GM21576 (cell line): Measurements from ENCODE around the gene MLC1.

ENCODE experiments used
- ATAC-seq: cut with Tn5 transposase; IDR thresholded peaks from one replicate; pipeline ENCODE4 v1.9.1; 2021; ENCODE audit warnings: mild to moderate bottlenecking, moderate library complexity; ENCODE audit not compliant: unreplicated experiment

The MLC1 gene

DNA sequence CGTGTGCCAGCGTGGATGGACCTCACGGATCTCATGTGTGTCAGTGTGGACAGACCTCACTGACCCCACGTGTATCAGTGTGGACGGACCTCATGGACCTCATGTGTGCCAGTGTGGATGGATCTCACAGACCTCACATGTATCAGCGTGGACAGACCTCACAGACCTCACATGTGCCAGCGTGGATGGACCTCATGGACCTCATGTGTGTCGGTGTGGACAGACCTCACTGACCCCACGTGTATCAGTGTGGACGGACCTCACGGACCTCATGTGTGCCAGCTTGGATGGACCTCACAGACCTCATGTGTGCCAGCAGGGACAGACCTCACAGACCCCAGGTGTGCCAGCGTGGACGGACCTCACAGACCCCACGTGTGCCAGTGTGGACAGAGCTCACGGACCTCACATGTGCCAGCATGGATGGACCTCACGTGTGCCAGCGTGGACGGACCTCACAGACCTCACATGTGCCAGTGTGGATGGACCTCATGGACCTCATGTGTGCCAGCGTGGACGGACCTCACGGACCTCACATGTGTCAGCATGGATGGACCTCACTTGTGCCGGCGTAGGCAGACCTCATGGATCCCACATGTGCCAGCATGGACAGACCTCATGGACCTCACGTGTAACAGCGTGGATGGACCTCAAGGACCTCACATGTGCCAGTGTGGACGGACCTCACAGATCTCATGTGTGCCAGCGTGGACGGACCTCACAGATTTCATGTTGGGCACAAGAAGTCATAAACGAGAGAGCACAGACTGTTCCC lies 45.4 kb downstream of the MLC1 start:
- no peak for ATAC-seq

DNA sequence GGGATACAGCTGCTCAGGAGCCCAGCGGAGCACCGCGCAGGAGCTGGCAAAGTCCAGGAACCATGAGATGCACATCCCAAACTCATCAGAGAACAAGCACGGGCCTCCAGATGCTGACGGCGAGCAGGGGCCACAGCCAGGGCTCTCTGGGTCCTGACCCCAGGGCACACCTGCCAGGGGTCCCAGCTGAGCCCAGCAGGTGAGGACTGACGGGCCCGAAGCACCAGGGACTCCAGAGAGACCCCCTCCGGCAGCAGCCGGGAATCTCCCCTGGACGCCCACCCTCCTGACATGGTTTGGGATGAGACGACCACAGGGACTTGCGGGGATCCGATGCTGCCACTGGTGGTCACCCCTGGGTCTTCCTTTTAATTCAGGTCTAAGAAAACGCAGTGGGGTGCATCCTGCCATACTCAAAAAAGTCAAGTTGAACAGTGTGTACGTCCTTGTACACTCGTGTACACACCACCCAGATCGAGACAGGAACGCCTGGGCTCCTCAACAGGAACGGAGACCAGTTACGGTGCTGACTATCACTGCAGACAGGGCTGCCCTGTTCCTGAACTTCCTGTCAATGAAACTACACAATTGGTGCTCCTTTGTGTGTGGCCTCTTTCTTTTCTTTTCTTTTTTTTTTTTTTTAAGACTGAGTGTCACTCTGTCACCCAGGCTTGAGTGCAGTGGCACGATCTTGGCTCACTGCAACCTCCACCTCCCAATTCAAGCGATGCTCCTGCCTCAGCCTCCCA lies 49.1 kb downstream of the MLC1 start:
- ATAC-seq: no peak

DNA sequence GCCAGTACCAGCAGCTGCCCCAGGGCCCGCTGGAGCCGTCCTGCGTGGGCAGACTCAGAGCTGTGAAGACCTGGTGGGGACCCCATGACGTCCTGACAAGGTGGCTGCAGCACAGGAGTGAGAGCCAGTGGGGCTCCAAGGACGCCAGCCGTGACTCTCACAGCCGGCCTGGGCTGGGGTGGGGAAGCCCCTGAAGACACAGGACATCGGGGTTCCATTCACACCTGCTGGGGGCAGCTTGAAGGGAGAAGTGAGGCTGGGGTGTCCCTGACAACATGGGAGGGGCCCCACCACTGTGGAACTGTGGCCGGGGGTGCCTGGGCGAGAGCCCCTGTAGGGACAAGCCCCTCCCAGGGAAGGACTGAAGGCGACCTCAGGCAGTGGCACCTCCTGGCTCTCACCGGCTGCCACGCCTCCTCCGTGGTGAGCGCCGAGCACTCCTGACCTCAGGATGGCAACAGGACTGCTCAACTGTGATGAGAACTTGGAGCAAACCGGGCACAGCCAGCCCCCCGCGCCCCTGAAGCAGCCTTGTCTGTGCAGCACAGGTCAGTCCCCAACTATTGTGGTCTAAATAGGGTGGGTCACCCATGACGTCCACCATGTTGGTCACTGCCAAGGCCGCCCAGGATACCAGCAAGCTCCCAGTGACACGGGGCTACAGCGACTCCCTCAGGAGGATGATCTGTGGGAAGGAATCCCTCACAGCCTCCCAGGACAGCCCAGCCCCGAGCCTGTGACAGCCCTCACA lies 49.9 kb downstream of the MLC1 start:
- no peak for ATAC-seq

DNA sequence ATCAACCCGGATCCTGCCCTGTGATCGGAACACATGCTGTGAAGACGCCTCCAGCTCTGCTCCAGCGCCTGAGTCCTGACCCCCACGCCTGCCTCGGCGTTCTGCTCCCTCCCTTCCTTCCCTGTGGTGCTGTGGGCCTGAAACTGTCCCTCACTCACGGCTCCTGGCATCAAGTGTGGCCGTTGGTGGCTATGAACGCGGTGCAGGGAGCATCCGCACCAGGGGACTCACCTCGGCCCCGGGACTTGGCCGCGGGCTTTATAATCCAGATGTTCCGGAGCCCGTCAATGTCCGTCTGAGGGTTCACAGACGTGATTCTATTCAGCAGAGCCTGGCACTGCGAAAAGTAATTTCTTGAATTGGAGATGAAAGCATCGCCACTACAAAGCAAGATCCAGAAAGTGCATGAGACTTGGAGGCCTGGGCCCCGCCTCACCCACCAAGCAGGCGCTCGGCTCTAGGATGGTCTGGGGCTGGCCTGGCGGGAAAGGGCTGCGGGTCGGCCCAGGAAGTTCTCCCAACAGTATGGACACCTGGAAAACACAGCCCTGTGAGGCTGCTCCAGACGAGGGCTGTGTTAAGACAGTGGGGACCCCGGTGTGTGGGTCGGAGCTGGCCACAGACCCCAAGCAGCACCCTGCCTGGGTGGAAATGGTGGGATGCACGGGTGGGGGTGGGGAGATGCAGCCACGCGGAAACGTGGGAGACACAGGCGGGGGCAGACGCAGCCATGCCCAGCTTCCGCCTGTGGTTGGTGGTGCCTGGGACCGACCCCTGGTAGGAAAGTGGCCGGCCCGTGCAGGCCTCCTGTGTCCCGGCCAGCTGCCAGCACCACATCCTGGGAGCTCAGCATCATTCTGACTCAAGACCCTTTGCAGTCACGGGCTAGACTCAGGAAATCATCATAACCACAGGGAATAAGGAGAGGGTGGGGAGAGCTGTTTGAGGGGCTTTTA lies 50.8 kb downstream of the MLC1 start:
- ATAC-seq: no peak

DNA sequence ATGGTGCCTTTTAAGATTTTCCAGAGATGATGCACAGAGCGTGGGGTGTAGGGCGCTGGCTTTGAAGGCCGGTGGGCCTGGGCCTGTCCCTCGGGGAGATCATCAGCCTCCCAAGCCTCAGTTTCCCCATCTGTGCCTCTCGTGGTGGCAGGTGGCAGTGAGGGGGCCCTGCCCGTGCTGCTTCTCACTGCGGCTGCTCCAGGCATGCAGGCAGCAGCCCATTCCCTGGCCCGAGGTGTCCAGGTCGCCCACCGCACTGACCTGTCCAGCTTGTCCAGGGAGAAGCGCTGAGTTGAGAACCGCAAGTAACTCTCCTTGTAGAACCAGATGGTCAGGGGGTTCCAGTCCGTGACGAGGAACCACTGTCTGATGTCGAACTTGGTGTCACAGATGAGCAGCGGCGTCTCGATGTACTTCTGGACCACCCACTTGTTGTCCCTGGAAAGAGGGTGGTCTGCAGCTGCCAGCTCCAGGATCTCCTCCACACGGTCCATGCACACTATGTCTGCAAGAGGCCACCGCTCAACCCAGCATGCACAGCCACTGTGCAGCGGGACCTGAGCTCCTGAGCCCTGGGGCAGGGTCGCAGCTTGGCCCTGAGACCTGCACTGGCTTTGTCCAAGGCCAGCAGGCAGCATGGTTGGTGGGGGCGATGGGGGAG lies 52.2 kb downstream of the MLC1 start:
- ATAC-seq: no peak

DNA sequence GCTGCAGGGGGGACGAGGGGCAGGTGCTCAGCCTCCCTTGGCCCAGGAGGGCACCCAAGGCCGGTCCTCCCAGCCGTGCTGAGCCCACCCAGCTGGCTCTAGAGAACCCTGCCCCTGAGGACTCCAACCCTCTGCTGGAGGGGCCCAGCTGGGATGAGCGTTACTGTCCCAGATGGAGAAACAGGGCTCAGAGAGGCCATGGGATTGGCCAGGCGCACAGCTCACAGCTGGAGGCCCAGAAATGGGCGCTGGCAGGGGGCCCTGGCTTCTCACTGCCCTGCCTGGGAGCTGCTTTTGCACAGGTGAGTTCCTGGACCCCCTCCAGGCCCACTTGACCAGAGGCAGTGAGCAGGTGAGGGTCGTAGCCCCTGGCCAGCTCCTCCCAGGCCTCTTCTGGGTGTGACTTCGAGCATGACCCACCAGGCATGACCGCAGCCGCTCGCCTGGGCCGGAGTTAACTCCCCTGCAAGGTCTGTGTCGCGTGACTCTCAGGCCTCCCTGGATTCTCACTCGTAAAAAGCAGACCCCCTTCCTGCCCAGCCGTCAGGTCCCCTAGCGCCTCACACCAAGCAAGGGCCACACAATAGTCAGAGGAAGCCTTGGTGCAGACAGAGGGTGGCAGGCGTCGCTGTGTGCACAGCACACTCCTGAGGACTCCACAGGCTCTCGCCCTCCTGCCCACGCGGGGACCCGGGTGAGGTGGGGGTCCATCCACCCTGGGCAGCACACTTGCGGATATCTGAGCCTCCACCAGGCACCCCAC lies 52.9 kb downstream of the MLC1 start:
- ATAC-seq: no peak

DNA sequence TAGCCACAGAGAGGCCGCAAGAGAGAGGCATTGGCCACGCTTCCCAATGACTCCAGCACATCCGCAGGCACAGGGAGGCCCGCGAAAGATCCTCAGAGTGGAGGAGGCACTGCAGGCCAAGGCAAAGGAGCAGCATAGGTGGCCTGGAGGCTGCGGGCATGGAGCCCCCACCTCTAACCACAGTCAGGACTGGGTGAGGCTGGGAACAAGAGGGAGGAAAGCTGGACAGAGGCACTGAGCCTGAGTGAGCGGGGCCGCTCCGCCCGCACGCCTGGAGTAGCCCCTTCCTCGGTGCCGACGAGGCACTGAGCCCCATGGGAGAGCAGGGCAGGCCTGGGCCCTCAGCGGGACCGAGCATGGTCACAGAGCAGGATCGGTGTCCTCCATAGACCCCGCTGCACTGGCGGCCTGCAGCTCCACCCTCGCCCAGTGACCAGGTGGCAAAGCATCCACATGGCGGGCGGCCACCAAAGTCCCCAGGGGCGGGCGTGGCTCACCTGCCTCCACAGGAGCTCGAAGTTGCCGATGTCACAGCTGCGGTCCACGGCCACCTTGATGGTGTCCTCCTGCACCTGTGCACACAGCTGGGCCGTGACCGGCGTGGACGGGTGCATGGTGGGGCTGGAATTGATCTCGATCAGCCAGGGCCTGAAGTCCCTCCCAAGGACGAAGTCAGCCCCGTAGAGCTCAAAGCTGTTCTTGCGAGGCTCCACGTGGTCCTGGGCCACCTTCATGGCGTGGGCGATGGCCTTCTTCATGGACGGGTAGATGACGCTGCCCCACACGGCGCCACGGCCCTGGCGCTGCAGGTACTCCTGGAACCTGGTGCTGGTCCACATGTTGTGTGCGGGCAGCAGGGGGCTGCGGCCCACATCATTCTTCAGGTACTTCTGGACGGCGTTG lies 53.8 kb downstream of the MLC1 start:
- ATAC-seq: no peak

DNA sequence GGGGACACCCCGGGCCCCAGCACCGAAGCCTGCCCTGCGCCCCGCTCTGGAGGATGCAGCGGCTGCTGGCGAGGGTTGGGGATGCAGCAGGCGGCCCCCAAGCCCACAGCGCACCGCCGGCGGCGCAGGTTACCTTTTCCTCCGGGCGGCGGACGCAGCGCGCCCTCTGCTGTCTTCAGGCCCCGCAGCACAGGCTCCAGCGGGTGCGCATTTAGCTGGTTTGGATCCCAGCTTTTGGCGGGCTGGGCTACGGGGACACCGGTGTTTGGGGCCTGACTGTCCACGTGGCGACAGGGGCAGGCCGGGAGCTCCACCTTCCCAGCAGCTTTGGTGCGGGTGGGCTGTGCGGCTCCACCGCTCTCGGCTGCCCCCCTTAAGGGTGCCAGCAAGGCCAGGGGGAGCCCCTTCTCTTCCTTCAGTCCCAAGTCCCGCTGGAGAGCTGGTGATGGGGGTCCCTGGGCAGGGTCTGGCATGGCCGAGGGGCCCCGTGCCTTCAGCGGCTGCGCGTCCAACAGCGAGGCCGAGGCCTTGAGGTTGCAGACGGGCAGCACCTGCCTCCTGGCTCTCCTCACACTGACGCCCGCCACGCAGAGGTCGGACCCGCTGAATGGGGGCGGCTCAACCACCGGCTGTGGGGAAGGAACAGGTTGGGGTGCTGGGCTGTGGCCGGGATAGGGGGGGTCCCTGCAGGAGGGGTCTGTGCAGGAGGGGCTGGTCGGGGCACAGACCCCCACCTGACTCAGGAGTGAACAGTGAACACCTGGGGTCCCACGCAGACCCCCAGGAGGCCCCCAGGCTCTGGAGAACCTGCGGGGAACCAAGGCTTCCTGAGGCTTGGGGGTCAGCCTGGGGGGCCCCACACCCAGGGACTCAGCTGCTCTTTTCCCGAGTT lies 54.7 kb downstream of the MLC1 start:
- ATAC-seq: no peak

DNA sequence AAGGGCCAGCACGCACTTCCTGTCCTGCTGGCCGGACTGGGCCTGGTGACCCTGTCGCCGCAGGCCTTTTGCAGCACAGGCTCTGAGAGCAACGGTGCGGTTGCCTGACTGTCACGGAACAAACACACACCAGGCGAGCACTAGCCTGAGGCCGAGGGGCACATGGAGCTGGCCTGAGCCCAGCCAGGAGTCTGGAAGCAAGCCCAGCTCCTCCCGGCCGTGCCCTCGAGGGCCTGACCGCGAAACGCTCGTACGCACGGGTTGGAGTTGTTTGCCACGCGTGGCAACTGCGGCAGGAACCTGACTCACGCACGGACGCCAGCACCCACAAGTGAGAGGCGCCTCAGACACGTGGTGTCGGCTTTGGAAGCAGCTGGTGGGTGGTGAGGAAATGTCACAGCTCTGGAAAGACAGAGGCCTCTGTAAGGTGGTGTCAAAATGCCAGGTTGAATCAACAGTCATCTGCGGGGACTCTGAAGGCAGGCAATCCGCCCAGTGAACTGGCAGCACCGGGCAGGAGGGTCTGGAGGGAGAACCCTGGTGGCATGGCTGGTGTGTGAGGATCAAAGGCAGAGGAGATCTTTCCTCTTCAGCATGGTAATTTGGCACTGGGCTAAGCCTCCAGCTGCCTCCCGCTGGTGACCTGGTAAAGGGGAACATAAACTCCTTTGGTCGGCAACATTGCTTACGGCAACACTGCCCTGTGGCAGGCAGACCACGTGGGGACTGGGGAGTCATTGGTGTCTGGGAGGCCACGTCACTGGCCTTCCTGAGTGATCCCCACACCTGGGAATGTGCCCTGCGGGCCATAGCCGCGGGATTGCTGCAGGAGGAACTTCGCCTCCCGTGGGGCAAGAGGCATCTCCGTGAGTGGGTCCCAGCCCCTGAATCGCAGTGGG lies 57.3 kb downstream of the MLC1 start:
- no peak for ATAC-seq

DNA sequence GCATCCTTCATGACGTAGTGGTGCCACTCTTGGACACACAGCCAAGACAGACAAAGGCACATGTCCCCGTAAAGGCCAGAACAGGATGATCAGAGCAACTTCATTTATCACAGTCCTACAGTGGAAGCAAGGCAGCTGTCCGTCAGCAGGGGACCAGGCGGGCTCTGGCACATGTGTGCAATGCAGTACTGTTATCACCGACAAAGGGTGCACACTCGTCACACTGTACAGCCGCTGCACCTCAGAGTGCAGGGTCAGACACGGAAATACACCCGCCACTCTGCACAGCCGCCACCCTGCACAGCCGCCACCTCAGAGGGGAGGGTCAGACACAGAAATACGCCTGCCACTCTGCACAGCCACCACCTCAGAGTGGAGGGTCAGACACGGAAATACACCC lies 59.2 kb downstream of the MLC1 start:
- no peak for ATAC-seq

DNA sequence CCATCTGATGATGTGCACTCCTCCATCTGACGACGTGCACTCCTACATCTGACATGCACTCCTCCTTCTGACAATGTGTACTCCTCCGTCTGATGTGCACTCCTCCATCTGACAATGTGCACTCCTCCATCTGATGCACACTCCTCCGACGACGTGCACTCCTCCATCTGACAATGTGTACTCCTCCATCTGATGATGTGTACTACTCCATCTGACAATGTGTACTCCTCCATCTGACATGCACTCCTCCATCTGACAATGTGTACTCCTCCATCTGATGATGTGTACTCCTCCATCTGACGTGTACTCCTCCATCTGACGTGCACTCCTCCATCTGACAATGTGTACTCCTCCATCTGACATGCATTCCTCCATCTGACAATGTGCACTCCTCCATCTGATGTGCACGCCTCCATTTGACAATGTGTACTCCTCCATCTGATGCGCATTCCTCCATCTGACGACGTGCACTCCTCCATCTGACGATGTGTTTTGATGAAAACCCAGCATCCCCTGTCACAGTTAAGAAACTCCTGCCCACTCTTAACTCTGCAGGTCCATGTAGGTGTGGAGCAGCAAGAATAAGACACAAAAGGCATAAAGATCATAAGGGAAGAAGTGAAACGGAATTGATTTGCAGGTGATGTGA lies 62.9 kb downstream of the MLC1 start:
- ATAC-seq: no peak

DNA sequence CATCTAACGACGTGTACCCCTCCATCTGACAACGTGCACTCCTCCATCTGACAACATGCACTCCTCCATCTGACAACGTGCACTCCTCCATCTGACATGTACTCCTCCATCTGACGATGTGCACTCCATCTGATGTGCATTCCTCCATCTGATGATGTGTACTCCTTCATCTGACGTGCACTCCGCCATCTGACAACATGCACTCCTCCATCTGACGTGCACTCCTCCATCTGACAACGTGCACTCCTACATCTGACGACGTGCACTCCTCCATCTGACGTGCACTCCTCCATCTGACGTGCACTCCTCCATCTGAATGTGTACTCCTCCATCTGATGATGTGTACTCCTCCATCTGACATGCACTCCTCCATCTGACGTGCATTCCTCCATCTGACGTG lies 64.6 kb downstream of the MLC1 start:
- ATAC-seq: no peak

DNA sequence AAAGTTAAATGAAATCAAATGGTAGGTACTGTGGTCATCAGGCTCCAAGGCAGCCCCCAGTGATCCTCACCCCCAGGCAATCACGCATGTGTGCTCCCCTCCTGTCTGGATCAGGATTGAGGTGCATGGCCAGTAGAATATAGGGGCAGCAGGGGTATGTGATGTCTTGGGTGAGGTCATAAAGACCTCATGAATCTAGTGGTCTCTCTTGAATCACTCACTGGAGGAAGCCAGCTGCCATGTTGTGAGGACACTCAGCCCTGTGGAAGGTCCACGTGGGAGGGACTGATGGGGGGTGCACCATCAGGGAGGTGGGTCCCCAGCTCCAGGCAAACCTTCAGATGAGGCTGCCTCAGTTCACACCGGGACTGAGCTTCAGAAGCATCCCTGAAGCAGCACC lies 65.9 kb downstream of the MLC1 start:
- ATAC-seq: no peak

DNA sequence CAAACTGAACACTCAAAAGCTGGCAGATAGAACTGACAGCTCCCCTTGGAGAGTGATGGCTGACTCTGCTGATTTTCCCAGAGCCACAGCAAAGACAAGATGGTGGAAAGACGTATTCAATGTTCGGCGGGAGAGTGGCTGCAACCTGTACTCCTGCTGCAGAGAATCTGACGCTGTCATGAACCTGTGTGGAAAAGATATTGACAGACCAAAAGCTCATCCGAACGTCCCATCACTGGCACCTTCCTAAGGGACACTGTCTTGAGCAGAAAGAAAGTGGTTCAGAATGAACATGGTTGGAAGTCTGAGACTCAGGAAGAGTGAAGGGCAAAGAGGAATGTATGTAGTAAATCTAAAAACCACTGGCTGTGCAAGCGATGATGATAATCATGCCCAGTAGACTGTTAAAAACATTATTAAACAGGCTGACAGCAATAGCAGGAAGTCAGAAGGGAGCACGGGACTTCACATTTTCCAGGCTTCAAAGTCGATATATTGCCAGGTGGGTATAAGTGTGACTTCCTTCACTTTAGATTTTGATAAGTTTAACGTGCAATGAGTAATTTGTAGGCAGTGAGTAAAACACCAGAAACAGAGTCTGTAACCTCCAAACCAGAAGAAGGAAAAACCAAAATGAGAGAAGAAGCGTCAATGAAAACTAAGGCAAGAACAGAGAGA lies 66.5 kb downstream of the MLC1 start:
- ATAC-seq: no peak

DNA sequence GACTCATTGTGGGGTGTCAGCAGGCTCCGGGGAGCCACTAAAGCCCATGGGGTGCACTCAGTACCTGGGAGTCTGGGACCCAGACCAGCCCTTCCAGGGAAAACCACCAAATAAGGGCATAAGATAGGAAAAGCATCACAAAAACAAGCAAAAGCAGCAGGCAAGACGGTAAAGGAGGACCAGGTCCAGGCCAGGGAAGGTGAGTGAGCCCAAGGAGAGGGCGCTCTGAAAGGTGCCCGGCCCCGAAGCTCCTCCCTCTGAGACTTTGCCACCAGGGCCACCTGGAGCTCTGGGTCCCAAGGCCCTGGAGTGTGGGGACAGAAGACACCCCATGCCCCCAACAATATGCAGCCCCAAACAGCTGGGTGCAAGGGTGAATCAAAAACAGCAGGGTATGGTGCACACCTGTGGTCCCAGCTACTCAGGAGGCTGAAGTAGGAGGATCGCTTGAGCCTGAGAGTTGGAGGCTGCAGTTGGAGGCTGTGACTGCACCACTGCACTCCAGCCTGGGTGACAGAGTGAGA lies 67.5 kb downstream of the MLC1 start:
- ATAC-seq: no peak
